Measurements from ENCODE around the gene GK. TPM values are rescaled to one million over a fixed set of nuclear protein-coding genes. Genes with fewer than 3 reads are reported as not detected.

GK gene
- polyA plus RNA-seq, 2 of the 4 experiments (the other 2 are of a cell fraction) = 1.4 to 7.1 TPM

- TF ChIP-seq ELK1 (IDR thresholded peaks at IDR 0.05; ENCODE audit: low read depth, low read length) (no peak), JUN (IDR thresholded peaks at IDR 0.05) (no peak), KDM1A (IDR thresholded peaks at IDR 0.05; ENCODE audit: low read depth) (no peak), HES2 (IDR thresholded peaks at IDR 0.05) (no peak), HOXB13 (CRISPR knock-in tag; IDR thresholded peaks at IDR 0.05; ENCODE audit: low read depth) (no peak), FOSL2 (IDR thresholded peaks at IDR 0.05) (no peak), FOSL2 (CRISPR knock-in tag; IDR thresholded peaks at IDR 0.05) (no peak)
Observed at GRCh38 chrX:30714138-30714537, 60.9 kb downstream of the GK start (continued).

GRCh38 chrX:30715976-30716375 lies 62.8 kb downstream of the GK start:
- ChIA-PET CTCF (no interaction called here), POLR2A (no interaction called here)
- DNase-seq (ENCODE audit: low read depth in 1 of 2, low spot score in 1 of 2) (no peak), FAIRE-seq (no peak), ATAC-seq (no peak)
- H3K4me2 ChIP-seq = no peak overlapping the region
- no peaks in the 10 kb centered on the region for H3K9me3 ChIP-seq
- H3K4me1 ChIP-seq = no peaks in the 10 kb centered on the region
- no peak for TF ChIP-seq JUN (IDR thresholded peaks at IDR 0.05)
- no peak overlapping the region for H3K4me3 ChIP-seq
- no peak overlapping the region for H3K27ac ChIP-seq
- WGBS (ENCODE audit: missing lambda C conversion rate) = 48% methylated on average over 2 of the region's 2 CpGs

GRCh38 chrX:30733852-30734660 lies 80.8 kb downstream of the GK start:
- DNase-seq (ENCODE audit: low read depth in 1 of 2, low spot score in 1 of 2) (no peak), FAIRE-seq (no peak), ATAC-seq (no peak)
- no peak overlapping the region for H3K4me2 ChIP-seq
- WGBS (ENCODE audit: missing lambda C conversion rate) = 32% methylated on average over 14 of the region's 17 CpGs
- ChIA-PET POLR2A (no interaction called here), CTCF (interaction anchor here (0.7 to 1.8 kb wide), 3 partner anchors 22 to 163 kb away, joined by 3 to 6 read pairs (median 4); no protein-coding TSS in a partner anchor)
- no peaks in the 10 kb centered on the region for H3K9me3 ChIP-seq
- no peak overlapping the region for H3K27ac ChIP-seq
- H3K4me3 ChIP-seq = no peak overlapping the region
- no peaks in the 10 kb centered on the region for H3K4me1 ChIP-seq
- TF ChIP-seq GATA3 (IDR thresholded peaks at IDR 0.05; ENCODE audit: borderline replicate concordance) (no peak), E2F6 (IDR thresholded peaks at IDR 0.05; ENCODE audit: borderline replicate concordance, low read depth) (no peak), NFE2L2 (conservative IDR thresholded peaks at IDR 0.05; ENCODE audit: low read length) (no peak), KDM1A (IDR thresholded peaks at IDR 0.05; ENCODE audit: low read depth) (no peak), BHLHE40 (IDR thresholded peaks at IDR 0.05; ENCODE audit: low read depth, low read length) (no peak), TFCP2L1 (CRISPR knock-in tag; IDR thresholded peaks at IDR 0.05) (no peak), MAX (IDR thresholded peaks at IDR 0.05) (no peak)

- POLR2A ChIA-PET = no interaction called here
- no peak overlapping the region for H3K27ac ChIP-seq
- H3K9me3 ChIP-seq = no peaks in the 10 kb centered on the region
- no peaks in the 10 kb centered on the region for H3K4me1 ChIP-seq
- no peak overlapping the region for H3K4me2 ChIP-seq
- WGBS (ENCODE audit: missing lambda C conversion rate) = 83% methylated on average over 3 of the region's 3 CpGs
- ATAC-seq (no peak), FAIRE-seq (no peak), DNase-seq (ENCODE audit: low read depth in 1 of 2, low spot score in 1 of 2) (no peak)
- CTCF ChIA-PET = interaction anchor here (0.9 to 2.1 kb wide), 5 partner anchors 12 to 103 kb away, joined by 4 to 14 read pairs (median 4); no protein-coding TSS in a partner anchor
- H3K4me3 ChIP-seq = no peak overlapping the region
- no peak for TF ChIP-seq ZFP36 (IDR thresholded peaks at IDR 0.05; ENCODE audit: borderline replicate concordance, partially characterized antibody)
- no peak for TF ChIP-seq TP53 (CRISPR knock-in tag; IDR thresholded peaks at IDR 0.05)
- no peak for TF ChIP-seq ZC3H11A (IDR thresholded peaks at IDR 0.05)
- no peak for TF ChIP-seq RARB (CRISPR knock-in tag; IDR thresholded peaks at IDR 0.05)
- TF ChIP-seq USF2 (IDR thresholded peaks at IDR 0.05) = no peak
- TF ChIP-seq HMGXB4 (CRISPR knock-in tag; IDR thresholded peaks at IDR 0.05; ENCODE audit: borderline replicate concordance) = no peak
- no peak for TF ChIP-seq FOSL2 (IDR thresholded peaks at IDR 0.05)
- no peak for TF ChIP-seq FOSL2 (CRISPR knock-in tag; IDR thresholded peaks at IDR 0.05)
- no peak for TF ChIP-seq ESRRA (IDR thresholded peaks at IDR 0.05; ENCODE audit: borderline replicate concordance, low read length)
- TF ChIP-seq NPAS2 (CRISPR knock-in tag; IDR thresholded peaks at IDR 0.05; ENCODE audit: borderline replicate concordance) = no peak
- TF ChIP-seq CTCF (IDR thresholded peaks at IDR 0.05) = no peak
- TF ChIP-seq MAX (IDR thresholded peaks at IDR 0.05) = no peak
- TF ChIP-seq HOXB13 (CRISPR knock-in tag; IDR thresholded peaks at IDR 0.05; ENCODE audit: low read depth) = no peak
- no peak for TF ChIP-seq HDAC2 (IDR thresholded peaks at IDR 0.05)
- no peak for TF ChIP-seq ZNF302 (CRISPR knock-in tag; IDR thresholded peaks at IDR 0.05)
Observed at GRCh38 chrX:30734782-30735181, 81.6 kb downstream of the GK start.
